Activated naive CD8-positive, alpha-beta T cell treated with anti-CD3 and anti-CD28 coated beads, Interleukin-2, amount 50 U/mL, for 24 hours (primary cell): ENCODE results near the gene RBM27.

Source experiments
- ATAC-seq: fragments of 150-1000 bp; cut with Tn5 transposase; one replicate; pipeline ENCODE4 v1.10.0; 2021
- DNase-seq: peaks from one replicate; pipeline ENCODE4 v3.0.0; 2021
- H3K27ac Mint-ChIP-seq: one replicate; pipeline ENCODE4 v1.8.0; 2021; ENCODE audit warnings: mild to moderate bottlenecking, mixed read lengths
- H3K27me3 Mint-ChIP-seq: one replicate; pipeline ENCODE4 v1.8.0; 2021; ENCODE audit warnings: mixed read lengths
- H3K36me3 Mint-ChIP-seq: one replicate; pipeline ENCODE4 v1.8.0; 2021; ENCODE audit warnings: low read depth, mixed read lengths
- H3K4me1 Mint-ChIP-seq: one replicate; pipeline ENCODE4 v1.8.0; 2021; ENCODE audit warnings: mixed read lengths
- H3K4me3 Mint-ChIP-seq: one replicate; pipeline ENCODE4 v1.8.0; 2021; ENCODE audit warnings: mild to moderate bottlenecking, moderate library complexity, mixed read lengths
- H3K9me3 Mint-ChIP-seq: one replicate; pipeline ENCODE4 v1.8.0; 2021; ENCODE audit warnings: mixed read lengths

The RBM27 gene

DNA sequence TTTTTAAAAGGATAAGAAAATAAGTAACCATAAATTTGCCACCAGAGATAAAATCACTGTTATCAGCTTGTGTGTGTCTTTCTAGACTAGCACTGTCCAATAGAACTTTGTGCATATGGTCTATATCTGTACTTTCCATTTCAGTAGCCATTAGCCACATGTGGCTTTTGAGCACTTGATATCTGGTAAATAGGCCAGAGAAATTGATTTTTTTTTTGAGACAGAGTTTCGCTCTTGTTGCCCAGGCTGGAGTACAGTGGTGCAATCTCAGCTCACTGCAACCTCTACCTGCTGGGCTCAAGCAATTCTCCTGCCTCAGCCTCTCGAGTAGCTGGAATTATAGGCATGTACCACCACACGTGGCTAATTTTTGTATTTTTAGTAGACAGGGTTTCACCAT is 17.8 kb downstream of the RBM27 start:
- no peaks in the 10 kb centered on the region for H3K27me3 Mint-ChIP-seq
- H3K27ac Mint-ChIP-seq = no peak overlapping the region
- DNase-seq (no peak), ATAC-seq (no peak)
- H3K4me1 Mint-ChIP-seq = peaks cover 14% of the 10 kb centered on the region
- no peak overlapping the region for H3K4me3 Mint-ChIP-seq
- peaks cover 31% of the 10 kb centered on the region for H3K36me3 Mint-ChIP-seq
- H3K9me3 Mint-ChIP-seq = no peaks in the 10 kb centered on the region

DNA sequence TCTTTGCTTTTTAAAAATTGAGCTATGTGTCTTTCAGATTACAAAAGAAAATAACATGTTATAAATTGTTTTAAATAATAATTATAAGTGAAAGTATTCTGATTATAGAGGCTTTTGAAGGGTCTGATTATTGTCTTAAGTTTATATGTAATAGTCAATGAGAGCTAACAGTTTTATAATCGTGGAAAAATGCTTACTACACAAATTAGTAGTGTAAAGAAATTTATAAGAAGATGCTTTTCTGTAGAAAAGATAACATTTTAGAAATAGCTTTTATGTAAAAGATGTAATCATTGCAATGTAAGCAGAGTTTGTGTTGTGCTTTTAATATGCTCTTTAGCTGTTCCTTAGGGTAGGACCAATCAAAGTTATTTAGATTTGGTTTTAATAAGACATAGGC is 18.6 kb downstream of the RBM27 start:
- Mint-ChIP-seq H3K9me3 (no peaks in the 10 kb centered on the region), H3K4me3 (no peak overlapping the region), H3K4me1 (peaks cover 14% of the 10 kb centered on the region), H3K27me3 (no peaks in the 10 kb centered on the region), H3K36me3 (peaks cover 31% of the 10 kb centered on the region), H3K27ac (no peak overlapping the region)
- no peak for DNase-seq
- ATAC-seq = no peak

DNA sequence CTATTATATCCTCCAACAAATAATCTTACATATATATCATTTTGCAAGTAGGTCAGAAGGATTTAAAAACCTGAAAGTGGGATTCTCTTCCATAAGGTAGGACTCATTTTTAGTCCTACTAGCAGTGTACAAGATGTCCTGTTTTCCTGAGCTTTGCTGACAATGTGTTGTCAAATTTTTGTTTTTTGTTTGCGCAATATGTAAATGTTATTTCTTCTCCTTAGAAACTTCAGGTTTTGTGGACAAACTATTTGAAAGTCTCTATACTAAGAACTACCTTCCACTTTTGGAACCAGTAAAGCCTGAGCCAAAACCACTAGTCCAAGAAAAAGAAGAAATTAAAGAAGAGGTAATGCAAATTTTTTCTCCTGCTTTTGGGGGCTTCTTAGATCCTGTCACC is 19.8 kb downstream of the RBM27 start:
- H3K9me3 Mint-ChIP-seq = no peaks in the 10 kb centered on the region
- H3K4me1 Mint-ChIP-seq = peaks cover 11% of the 10 kb centered on the region
- no peak overlapping the region for H3K27ac Mint-ChIP-seq
- peaks cover 33% of the 10 kb centered on the region for H3K36me3 Mint-ChIP-seq
- no peaks in the 10 kb centered on the region for H3K27me3 Mint-ChIP-seq
- DNase-seq = no peak
- no peak for ATAC-seq
- no peak overlapping the region for H3K4me3 Mint-ChIP-seq

DNA sequence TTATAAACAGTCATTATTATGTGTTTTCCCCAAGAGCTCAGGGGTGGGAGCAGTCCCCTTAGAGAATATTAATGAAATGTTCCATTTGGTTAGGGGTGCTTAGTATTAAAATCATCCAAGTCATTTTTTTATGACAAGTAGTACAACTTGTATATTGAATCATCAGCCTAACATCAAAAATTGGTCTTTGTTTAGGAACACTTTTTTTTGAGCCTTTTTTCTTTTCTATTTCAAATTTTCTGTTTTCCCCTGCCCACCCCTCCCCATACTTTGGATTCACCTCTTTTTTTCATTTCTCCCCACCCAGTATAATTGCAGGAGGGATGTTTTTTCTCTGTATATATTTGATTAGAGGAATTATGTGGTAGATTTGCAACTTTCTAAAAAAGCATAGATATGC is 25.8 kb downstream of the RBM27 start:
- Mint-ChIP-seq H3K4me1 (no peaks in the 10 kb centered on the region), H3K36me3 (peaks cover 37% of the 10 kb centered on the region), H3K9me3 (no peaks in the 10 kb centered on the region), H3K4me3 (no peak overlapping the region), H3K27ac (no peak overlapping the region), H3K27me3 (no peaks in the 10 kb centered on the region)
- no peak for DNase-seq
- no peak for ATAC-seq

DNA sequence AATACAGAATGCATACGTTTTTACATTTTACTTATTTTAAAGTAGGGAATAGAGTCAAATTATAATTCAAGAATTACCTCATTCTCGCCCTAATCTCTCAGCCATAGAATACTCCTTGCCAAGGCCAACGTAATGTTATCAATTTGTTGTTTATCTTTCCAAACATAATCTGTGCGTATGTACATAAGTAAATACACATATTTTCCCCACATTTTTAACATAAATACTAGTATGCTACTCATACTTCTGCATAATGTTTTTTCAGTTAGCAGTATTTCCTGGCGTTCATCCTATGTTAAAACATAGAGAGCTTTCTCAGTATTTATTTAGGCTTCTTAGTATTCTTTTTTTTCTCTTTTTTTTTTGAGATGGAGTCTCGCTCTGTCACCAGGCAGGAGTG is 28.8 kb downstream of the RBM27 start:
- ATAC-seq (no peak), DNase-seq (no peak)
- Mint-ChIP-seq H3K27me3 (no peaks in the 10 kb centered on the region), H3K4me1 (no peaks in the 10 kb centered on the region), H3K4me3 (no peak overlapping the region), H3K27ac (no peak overlapping the region), H3K36me3 (peaks cover 35% of the 10 kb centered on the region), H3K9me3 (no peaks in the 10 kb centered on the region)

DNA sequence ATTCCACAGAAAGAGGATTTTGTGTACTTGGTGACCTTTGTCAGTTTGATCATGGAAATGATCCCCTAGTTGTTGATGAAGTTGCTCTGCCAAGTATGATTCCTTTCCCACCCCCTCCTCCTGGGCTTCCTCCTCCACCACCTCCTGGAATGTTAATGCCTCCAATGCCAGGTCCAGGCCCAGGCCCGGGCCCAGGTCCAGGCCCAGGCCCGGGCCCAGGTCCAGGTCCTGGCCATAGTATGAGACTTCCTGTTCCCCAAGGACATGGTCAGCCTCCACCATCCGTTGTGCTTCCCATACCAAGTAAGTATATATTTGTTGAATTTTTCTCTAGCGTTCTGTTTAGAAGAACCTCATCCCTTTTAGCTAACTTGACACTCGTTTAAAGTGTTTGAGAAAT is 30.0 kb downstream of the RBM27 start:
- no peak for DNase-seq
- H3K27me3 Mint-ChIP-seq = no peaks in the 10 kb centered on the region
- ATAC-seq = no peak
- peaks cover 4% of the 10 kb centered on the region for H3K4me1 Mint-ChIP-seq
- peaks cover 43% of the 10 kb centered on the region for H3K36me3 Mint-ChIP-seq
- H3K27ac Mint-ChIP-seq = no peak overlapping the region
- H3K4me3 Mint-ChIP-seq = no peak overlapping the region
- H3K9me3 Mint-ChIP-seq = no peaks in the 10 kb centered on the region

DNA sequence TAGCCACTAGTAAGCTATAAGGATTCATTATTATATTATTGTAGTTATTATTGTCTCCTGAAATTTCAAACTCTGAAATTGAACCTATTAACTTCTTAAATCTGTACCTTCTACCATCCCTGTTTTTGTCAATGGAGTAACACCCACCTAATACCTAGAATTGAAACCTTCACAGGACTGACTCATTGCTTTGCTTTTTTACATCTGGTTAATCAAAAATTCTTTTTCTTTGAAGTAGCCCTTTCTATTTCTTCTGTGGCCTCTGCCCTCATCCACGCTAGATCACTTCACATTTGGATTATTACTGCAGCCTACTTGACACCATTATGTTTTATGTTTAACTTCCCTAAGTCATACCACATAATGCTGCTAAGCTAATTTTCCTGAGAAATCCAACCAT is 35.6 kb downstream of the RBM27 start:
- H3K27ac Mint-ChIP-seq = no peak overlapping the region
- no peak for DNase-seq
- ATAC-seq = peak; percentile 92
- peaks cover 17% of the 10 kb centered on the region for H3K4me1 Mint-ChIP-seq
- peaks cover 33% of the 10 kb centered on the region for H3K36me3 Mint-ChIP-seq
- no peaks in the 10 kb centered on the region for H3K27me3 Mint-ChIP-seq
- H3K9me3 Mint-ChIP-seq = no peaks in the 10 kb centered on the region
- H3K4me3 Mint-ChIP-seq = no peak overlapping the region

DNA sequence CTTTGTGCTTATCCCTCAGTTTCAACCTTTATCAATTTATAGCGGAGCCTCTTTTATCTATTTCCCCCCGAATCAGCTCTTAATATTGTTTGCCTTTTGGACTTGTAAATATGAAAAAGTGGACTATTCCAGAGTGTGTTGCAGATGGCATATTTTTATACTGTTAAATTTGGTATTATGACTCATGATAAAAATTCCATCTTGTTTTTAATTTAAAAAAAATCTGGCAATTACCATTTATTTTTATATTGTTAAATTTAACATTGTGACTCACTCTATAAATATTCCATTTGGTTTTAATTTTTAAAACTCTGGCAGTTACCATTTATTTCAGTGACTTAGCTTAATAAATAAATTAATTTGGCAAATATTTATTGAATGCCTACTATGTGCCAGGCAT is 37.5 kb downstream of the RBM27 start:
- Mint-ChIP-seq H3K36me3 (peaks cover 41% of the 10 kb centered on the region), H3K9me3 (no peaks in the 10 kb centered on the region), H3K27me3 (no peaks in the 10 kb centered on the region), H3K27ac (no peak overlapping the region), H3K4me1 (peaks cover 17% of the 10 kb centered on the region), H3K4me3 (no peak overlapping the region)
- no peak for DNase-seq
- ATAC-seq = no peak

DNA sequence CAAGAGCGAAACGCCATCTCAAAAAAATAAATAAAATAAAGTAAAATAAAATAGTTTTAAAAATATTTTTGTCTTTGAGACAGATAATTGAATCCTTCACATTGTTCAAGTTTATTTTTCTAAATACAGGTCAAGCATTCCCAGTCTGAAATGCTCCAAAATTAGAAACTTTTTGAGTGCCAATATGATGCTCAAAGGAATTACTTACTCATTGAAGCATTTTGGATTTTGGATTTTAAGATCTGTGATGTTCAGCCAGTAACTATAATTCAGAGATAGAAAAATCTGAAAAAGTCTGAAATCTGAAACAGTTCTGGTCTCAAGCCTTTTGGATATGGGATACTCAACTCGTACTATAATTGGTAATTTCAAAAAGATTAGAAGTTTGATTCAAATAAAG is 39.8 kb downstream of the RBM27 start:
- peaks cover 14% of the 10 kb centered on the region for H3K4me1 Mint-ChIP-seq
- H3K9me3 Mint-ChIP-seq = no peaks in the 10 kb centered on the region
- H3K36me3 Mint-ChIP-seq = peaks cover 37% of the 10 kb centered on the region
- no peak for DNase-seq
- no peak overlapping the region for H3K4me3 Mint-ChIP-seq
- no peaks in the 10 kb centered on the region for H3K27me3 Mint-ChIP-seq
- no peak for ATAC-seq
- H3K27ac Mint-ChIP-seq = no peak overlapping the region

DNA sequence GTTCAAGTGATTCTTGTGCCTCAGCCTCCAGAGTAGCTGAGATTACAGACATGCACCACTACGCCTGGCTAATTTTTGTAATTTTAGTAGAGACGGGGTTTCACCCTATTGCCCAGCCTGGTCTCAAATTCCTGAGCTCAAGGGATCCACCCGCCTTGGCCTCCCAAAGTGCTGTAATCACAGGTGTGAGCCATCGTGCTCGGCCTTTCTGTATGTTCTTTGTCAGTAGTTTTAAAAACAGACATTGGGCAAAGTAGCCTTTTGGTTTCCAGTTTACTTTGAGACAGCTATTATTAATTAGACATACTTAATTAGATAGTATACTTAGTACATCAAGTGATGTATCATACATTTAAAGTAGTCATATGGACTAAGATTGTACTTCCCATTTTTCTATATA is 45.2 kb downstream of the RBM27 start:
- H3K4me1 Mint-ChIP-seq = peaks cover 3% of the 10 kb centered on the region
- no peaks in the 10 kb centered on the region for H3K27me3 Mint-ChIP-seq
- DNase-seq = no peak
- H3K27ac Mint-ChIP-seq = no peak overlapping the region
- H3K36me3 Mint-ChIP-seq = peaks cover 28% of the 10 kb centered on the region
- no peaks in the 10 kb centered on the region for H3K9me3 Mint-ChIP-seq
- no peak for ATAC-seq
- no peak overlapping the region for H3K4me3 Mint-ChIP-seq

DNA sequence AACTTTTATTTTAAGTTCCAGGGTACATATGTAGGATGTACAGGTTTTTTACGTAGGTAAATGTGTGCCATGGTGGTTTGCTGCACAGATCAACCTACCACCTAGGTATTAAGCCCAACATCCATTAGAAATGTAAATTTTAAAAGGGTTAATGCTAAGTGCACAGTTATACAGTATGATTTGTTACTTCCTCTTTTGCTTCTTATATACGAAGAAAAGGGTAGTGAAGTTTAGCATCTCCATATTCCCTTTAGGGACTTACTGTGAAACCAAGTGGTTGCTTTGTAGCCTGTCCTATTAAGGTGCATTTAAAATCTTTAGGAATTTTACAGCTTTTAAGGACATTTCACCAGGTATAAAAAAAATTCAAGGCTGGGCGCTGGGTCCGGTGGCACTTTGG is 46.4 kb downstream of the RBM27 start:
- H3K27me3 Mint-ChIP-seq = no peaks in the 10 kb centered on the region
- H3K27ac Mint-ChIP-seq = no peak overlapping the region
- DNase-seq = no peak
- no peak overlapping the region for H3K4me3 Mint-ChIP-seq
- ATAC-seq = no peak
- peaks cover 29% of the 10 kb centered on the region for H3K36me3 Mint-ChIP-seq
- H3K9me3 Mint-ChIP-seq = no peaks in the 10 kb centered on the region
- H3K4me1 Mint-ChIP-seq = peaks cover 6% of the 10 kb centered on the region
